ENCODE results near the gene TNFRSF13B.

Gene TNFRSF13B

GRCh38 chr17:16900288-16900882 lies 71.5 kb downstream of the TNFRSF13B start:
- DNase-seq = peak; percentile 11

GRCh38 chr17:16897211-16897896 lies 74.6 kb downstream of the TNFRSF13B start:
- DNase-seq = peak; percentile 7

- peak; percentile 5 for DNase-seq
These were observed 75.7 kb downstream of the TNFRSF13B start for GRCh38 chr17:16896235-16896634.

- DNase-seq = peak; percentile 14
These were observed 78.4 kb downstream of the TNFRSF13B start for GRCh38 chr17:16893527-16893926.

- DNase-seq = peak; percentile 3
These were observed 79.0 kb downstream of the TNFRSF13B start for GRCh38 chr17:16892876-16893454.

- no peak for DNase-seq
These were observed 82.8 kb downstream of the TNFRSF13B start for GRCh38 chr17:16889088-16889465.

All from activated CD4-positive, CD25-positive, alpha-beta regulatory T cell treated with anti-CD3 and anti-CD28 coated beads, Interleukin-2, amount 50 U/mL, for 72 hours (primary cell).